WTC11 (cell line): Measurements from ENCODE around the gene PRKCB.

ENCODE experiments used
- AFF4 ChIP-seq: sonication (generic); formaldehyde crosslinking; IDR thresholded peaks from 2 replicates; pipeline ENCODE4 v1.8.1; 2023; ENCODE audit warnings: mild to moderate bottlenecking, missing genetic modification reagents, borderline replicate concordance
- ATF3 ChIP-seq: sonication (generic); formaldehyde crosslinking; conservative IDR thresholded peaks from 2 replicates; pipeline ENCODE4 v1.8.1; 2022; ENCODE audit warnings: mild to moderate bottlenecking, missing genetic modification reagents
- CTCF ChIP-seq: fragments of 200-600 bp; IDR thresholded peaks from 2 replicates; pipeline ENCODE4 v1.8.0; 2022; ENCODE audit warnings: antibody characterized with exemption
- EMX1 ChIP-seq: fragments of 250-450 bp; sonication (Bioruptor Pico); IDR thresholded peaks from 2 replicates; pipeline ENCODE4 v1.8.0; 2021; ENCODE audit warnings: mild to moderate bottlenecking
- ERG ChIP-seq: fragments of 250-450 bp; sonication (Bioruptor Pico); IDR thresholded peaks from 2 replicates; pipeline ENCODE4 v1.8.0; 2021; ENCODE audit warnings: mild to moderate bottlenecking
- MAX ChIP-seq: sonication (generic); formaldehyde crosslinking; IDR thresholded peaks from 2 replicates; pipeline ENCODE4 v1.8.0; 2022; ENCODE audit warnings: mild to moderate bottlenecking, missing genetic modification reagents
- NR2C2 ChIP-seq: sonication (generic); formaldehyde crosslinking; IDR thresholded peaks from 2 replicates; pipeline ENCODE4 v1.8.0; 2022; ENCODE audit warnings: mild to moderate bottlenecking, missing genetic modification reagents
- OVOL2 ChIP-seq: fragments of 250-450 bp; sonication (Bioruptor Pico); IDR thresholded peaks from 2 replicates; pipeline ENCODE4 v1.9.0; 2021; ENCODE audit warnings: mild to moderate bottlenecking, borderline replicate concordance
- RELA ChIP-seq: sonication (generic); formaldehyde crosslinking; IDR thresholded peaks from 2 replicates; pipeline ENCODE4 v1.8.1; 2022; ENCODE audit warnings: missing genetic modification reagents, mild to moderate bottlenecking, borderline replicate concordance
- SMAD3 ChIP-seq: sonication (generic); formaldehyde crosslinking; IDR thresholded peaks from 2 replicates; pipeline ENCODE4 v1.8.0; 2022; ENCODE audit warnings: missing genetic modification reagents, mild to moderate bottlenecking, borderline replicate concordance
- TP53 ChIP-seq: sonication (generic); formaldehyde crosslinking; IDR thresholded peaks from 2 replicates; pipeline ENCODE4 v1.8.1; 2023; ENCODE audit warnings: mild to moderate bottlenecking, missing genetic modification reagents
- USF2 ChIP-seq: sonication (generic); formaldehyde crosslinking; IDR thresholded peaks from 2 replicates; pipeline ENCODE4 v1.8.1; 2023; ENCODE audit warnings: mild to moderate bottlenecking, missing genetic modification reagents, moderate library complexity
- ZNF138 ChIP-seq: sonication (generic); formaldehyde crosslinking; conservative IDR thresholded peaks from 2 replicates; pipeline ENCODE4 v1.8.1; 2022; ENCODE audit warnings: mild to moderate bottlenecking, moderate library complexity, missing genetic modification reagents
- ZNF263 ChIP-seq: sonication (generic); formaldehyde crosslinking; IDR thresholded peaks from 2 replicates; pipeline ENCODE4 v1.8.1; 2022; ENCODE audit warnings: low read depth, mild to moderate bottlenecking, moderate library complexity, missing genetic modification reagents

GRCh38 chr16:23863511-23864422, 28.0 kb downstream of the PRKCB start:
- TF ChIP-seq CTCF (no peak), EMX1 (CRISPR knock-in tag) (no peak), RELA (CRISPR knock-in tag) (no peak), MAX (CRISPR knock-in tag) (no peak), USF2 (CRISPR knock-in tag) (no peak), TP53 (CRISPR knock-in tag) (no peak), ZNF138 (no peak), ERG (CRISPR knock-in tag) (no peak), NR2C2 (CRISPR knock-in tag) (no peak), ZNF263 (CRISPR knock-in tag) (no peak), AFF4 (CRISPR knock-in tag) (no peak), ATF3 (CRISPR knock-in tag) (no peak), OVOL2 (CRISPR knock-in tag) (no peak), SMAD3 (CRISPR knock-in tag) (no peak)
